ENCODE results near the gene ITGAL. TPM values are rescaled to one million over a fixed set of nuclear protein-coding genes. Genes with fewer than 3 reads are reported as not detected.

ITGAL gene
- total and polyA plus RNA-seq, 10 donors: 26.6 to 212 (median 130) TPM

- no peak overlapping the region for H3K4me3 ChIP-seq
- peaks cover 0 to 100% (median 96%) of the 10 kb centered on the region in 6 donors for H3K36me3 ChIP-seq
- 85 to 98% (median 88%) methylated on average over 2 of the region's 2 CpGs for WGBS, 5 donors
- TF ChIP-seq POLR2A (IDR thresholded peaks at IDR 0.05) (no peak), POLR2AphosphoS5 (IDR thresholded peaks at IDR 0.05) (no peak), CTCF (IDR thresholded peaks at IDR 0.05 in 8 of 11, conservative IDR thresholded peaks at IDR 0.05 in 3 of 11) (no peak)
- no peaks in the 10 kb centered on the region for H3K4me1 ChIP-seq
- H3K27ac ChIP-seq: no peak overlapping the region
- H3K27me3 ChIP-seq (replicated peaks in 1 of 7): no peaks in the 10 kb centered on the region
- intact Hi-C loops (cut with DNase I; ENCODE audit: low total_unique reads): no loop called here
- no peaks in the 10 kb centered on the region for H3K9me3 ChIP-seq
- no peak for DNase-seq
Observed at GRCh38 chr16:30515275-30515674, 42.7 kb downstream of the ITGAL start.

GRCh38 chr16:30518552-30518951 lies 46.0 kb downstream of the ITGAL start:
- WGBS, 5 donors: 86 to 95% (median 93%) methylated on average over 10 of the region's 10 CpGs
- TF ChIP-seq POLR2AphosphoS5 (IDR thresholded peaks at IDR 0.05) (no peak), CTCF (IDR thresholded peaks at IDR 0.05 in 8 of 11, conservative IDR thresholded peaks at IDR 0.05 in 3 of 11) (no peak), POLR2A (IDR thresholded peaks at IDR 0.05) (no peak)
- peaks cover 0 to 93% (median 79%) of the 10 kb centered on the region in 6 donors for H3K36me3 ChIP-seq
- no peaks in the 10 kb centered on the region for H3K4me1 ChIP-seq
- intact Hi-C loops (cut with DNase I; ENCODE audit: low total_unique reads): no loop called here
- H3K27me3 ChIP-seq (replicated peaks in 1 of 7): no peaks in the 10 kb centered on the region
- H3K27ac ChIP-seq: no peak overlapping the region
- no peak overlapping the region for H3K4me3 ChIP-seq
- DNase-seq: no peak
- H3K9me3 ChIP-seq: no peaks in the 10 kb centered on the region

GRCh38 chr16:30519120-30520049 lies 46.8 kb downstream of the ITGAL start:
- Histone ChIP-seq H3K36me3 (peaks cover 0 to 86% (median 73%) of the 10 kb centered on the region in 6 donors), H3K4me1 (peaks cover 0 to 8% (median under 1%) of the 10 kb centered on the region in 6 donors), H3K4me3 (no peak overlapping the region), H3K27me3 (replicated peaks in 1 of 7) (no peaks in the 10 kb centered on the region), H3K9me3 (no peaks in the 10 kb centered on the region), H3K27ac (no peak overlapping the region)
- TF ChIP-seq POLR2AphosphoS5 (IDR thresholded peaks at IDR 0.05) (peak in 1 of 3 donors; percentile 7), CTCF (IDR thresholded peaks at IDR 0.05 in 8 of 11, conservative IDR thresholded peaks at IDR 0.05 in 3 of 11) (no peak)
- intact Hi-C loops (cut with DNase I; ENCODE audit: low total_unique reads): loop anchor here (10.0 kb wide), 1 partner anchor 75 kb away; the partner anchor contains the start of gene SEPHS2
- WGBS, 5 donors: 90 to 93% (median 90%) methylated on average over 20 of the region's 20 CpGs
- no peak for DNase-seq

GRCh38 chr16:30521476-30521872 lies 48.9 kb downstream of the ITGAL start:
- WGBS, 5 donors: 85 to 95% (median 94%) methylated on average over 7 of the region's 7 CpGs
- H3K4me1 ChIP-seq: peaks cover 0 to 26% (median 15%) of the 10 kb centered on the region in 6 donors
- H3K9me3 ChIP-seq: no peaks in the 10 kb centered on the region
- intact Hi-C loops (cut with DNase I; ENCODE audit: low total_unique reads): loop anchor here (10.0 kb wide), 1 partner anchor 77 kb away; the partner anchor contains the start of gene SEPHS2
- no peak for DNase-seq
- TF ChIP-seq POLR2AphosphoS5 (IDR thresholded peaks at IDR 0.05) (peak in 1 of 3 donors; percentile 42), CTCF (IDR thresholded peaks at IDR 0.05 in 8 of 11, conservative IDR thresholded peaks at IDR 0.05 in 3 of 11) (no peak), POLR2A (IDR thresholded peaks at IDR 0.05) (no peak)
- H3K4me3 ChIP-seq: no peak overlapping the region
- peak overlapping the region in 1 of 8 donors; percentile 1 for H3K27ac ChIP-seq
- H3K27me3 ChIP-seq (replicated peaks in 1 of 7): no peaks in the 10 kb centered on the region
- peaks cover 0 to 74% (median 61%) of the 10 kb centered on the region in 6 donors for H3K36me3 ChIP-seq
